ENCODE data around the gene EFNA3. TPM values are rescaled to one million over a fixed set of nuclear protein-coding genes. Genes with fewer than 3 reads are reported as not detected.
A peak's percentile ranks its signal among the peaks of the same experiment; 100 is the strongest.

EFNA3 gene
- total RNA-seq, 1 experiment from 2014 or later: 3.5 TPM

DNA sequence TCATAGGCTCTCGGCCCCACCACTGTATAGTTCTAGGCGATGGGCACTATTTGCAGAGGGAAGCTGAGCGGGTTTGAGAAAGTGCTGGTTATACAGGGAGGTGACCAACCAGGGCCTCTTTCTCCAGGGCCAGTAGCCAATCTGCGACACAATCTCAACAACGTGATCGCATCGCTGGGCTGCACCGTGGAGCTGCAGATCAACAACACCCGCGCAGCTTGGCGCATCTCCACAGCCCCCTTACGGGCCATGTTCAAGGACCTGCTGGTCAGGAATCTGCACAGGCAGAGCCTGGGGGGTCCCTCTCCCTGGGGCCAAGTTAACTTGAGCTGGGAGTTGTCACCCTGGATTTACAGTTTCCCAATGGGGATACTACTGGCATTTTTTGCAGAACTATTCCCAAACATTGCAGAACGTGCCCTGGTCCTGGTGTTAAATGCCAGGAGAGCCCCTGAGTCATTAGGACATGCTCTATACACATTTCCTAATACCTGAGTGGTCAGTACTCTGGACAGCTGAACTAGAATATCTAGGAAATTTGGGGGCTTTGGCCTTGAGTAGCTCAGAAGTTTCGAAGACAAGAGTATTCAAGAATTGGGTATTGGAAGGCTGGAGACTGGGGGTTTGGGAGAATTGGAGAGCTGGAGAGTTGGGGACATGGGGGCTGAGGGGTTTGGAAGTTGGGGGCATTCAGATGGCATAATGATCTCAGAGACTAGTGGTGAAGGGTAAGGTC is 38.1 kb upstream of the EFNA3 start:
- Histone ChIP-seq H3K27ac (no peak overlapping the region), H3K4me3 (no peak overlapping the region), H3K36me3 (no peaks in the 10 kb centered on the region), H3K9me3 (replicated peaks) (no peaks in the 10 kb centered on the region), H3K27me3 (0 out of 2 replicates have a peak, but pooled peaks cover 4% of the 10 kb centered on the region), H3K4me1 (peaks cover 6% of the 10 kb centered on the region)
- DNase-seq: no peak

DNA sequence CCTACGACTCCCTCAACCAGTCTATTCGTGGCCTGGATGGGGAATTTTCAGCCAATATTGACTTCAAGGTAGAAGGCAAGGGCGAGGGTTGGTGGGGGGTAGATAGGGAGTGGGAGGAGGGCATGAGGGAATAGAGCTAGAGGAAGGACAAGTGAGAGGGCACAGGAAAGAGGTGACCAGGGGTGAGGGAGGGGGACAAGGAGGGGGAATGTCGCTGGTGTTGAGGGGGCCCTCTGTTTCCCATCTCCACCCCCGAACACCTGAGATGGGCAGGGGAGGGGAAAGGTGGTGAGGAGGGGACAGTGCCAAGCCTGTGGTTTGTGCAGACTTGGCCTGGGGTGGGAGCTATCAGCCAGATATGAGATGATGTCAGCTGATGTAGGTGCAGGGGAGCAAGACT is 35.8 kb upstream of the EFNA3 start:
- Histone ChIP-seq H3K27ac (no peak overlapping the region), H3K9me3 (replicated peaks) (no peaks in the 10 kb centered on the region), H3K4me3 (no peak overlapping the region), H3K4me1 (peaks cover 6% of the 10 kb centered on the region), H3K27me3 (0 out of 2 replicates have a peak, but pooled peaks cover 4% of the 10 kb centered on the region), H3K36me3 (no peaks in the 10 kb centered on the region)
- DNase-seq: no peak

DNA sequence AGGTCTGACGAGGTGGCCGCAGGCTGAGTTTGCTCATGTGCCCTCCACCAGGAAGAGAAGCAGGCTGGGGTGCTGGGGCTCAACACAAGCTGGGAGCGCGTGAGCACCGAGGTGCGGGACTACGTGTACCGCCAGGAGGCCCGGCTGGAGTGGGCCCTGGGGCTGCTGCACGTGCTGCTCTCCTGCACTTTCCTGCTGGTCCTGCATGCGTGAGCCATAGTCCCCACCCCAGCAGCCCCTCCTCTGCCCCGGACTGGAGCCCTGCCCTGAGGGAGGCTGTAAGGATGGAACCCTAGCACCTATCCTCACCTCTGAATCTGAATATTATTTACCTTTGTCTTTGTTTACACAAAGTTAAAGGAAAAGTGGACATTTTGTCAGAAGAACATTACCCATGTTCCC is 35.3 kb upstream of the EFNA3 start:
- no peak for DNase-seq
- Histone ChIP-seq H3K4me1 (peaks cover 6% of the 10 kb centered on the region), H3K36me3 (no peaks in the 10 kb centered on the region), H3K27me3 (0 out of 2 replicates have a peak, but pooled peaks cover 2% of the 10 kb centered on the region), H3K4me3 (no peak overlapping the region), H3K27ac (no peak overlapping the region), H3K9me3 (replicated peaks) (no peaks in the 10 kb centered on the region)

DNA sequence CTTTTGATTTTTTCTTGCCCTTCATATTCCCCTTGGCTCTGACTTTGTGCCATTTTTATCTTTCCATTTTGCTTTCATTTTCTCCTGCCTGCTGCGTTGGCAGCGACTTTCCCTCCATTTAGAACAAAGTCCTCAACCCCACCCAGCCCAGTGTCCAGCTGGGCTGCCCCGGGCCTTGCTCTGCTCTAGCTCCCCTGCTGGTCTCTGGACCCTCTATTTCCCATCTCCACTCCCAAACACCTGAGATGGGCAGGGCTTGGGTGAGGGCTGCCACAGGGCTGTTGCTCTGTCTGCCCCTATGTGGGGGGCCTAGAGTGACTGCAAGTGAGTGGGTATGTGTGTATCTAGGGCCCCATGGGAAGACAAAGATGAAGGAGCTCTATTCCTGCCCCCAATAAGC is 34.8 kb upstream of the EFNA3 start:
- Histone ChIP-seq H3K36me3 (no peaks in the 10 kb centered on the region), H3K9me3 (replicated peaks) (no peaks in the 10 kb centered on the region), H3K4me1 (peaks cover 4% of the 10 kb centered on the region), H3K27ac (no peak overlapping the region), H3K4me3 (no peak overlapping the region), H3K27me3 (no peaks in the 10 kb centered on the region)
- no peak for DNase-seq

DNA sequence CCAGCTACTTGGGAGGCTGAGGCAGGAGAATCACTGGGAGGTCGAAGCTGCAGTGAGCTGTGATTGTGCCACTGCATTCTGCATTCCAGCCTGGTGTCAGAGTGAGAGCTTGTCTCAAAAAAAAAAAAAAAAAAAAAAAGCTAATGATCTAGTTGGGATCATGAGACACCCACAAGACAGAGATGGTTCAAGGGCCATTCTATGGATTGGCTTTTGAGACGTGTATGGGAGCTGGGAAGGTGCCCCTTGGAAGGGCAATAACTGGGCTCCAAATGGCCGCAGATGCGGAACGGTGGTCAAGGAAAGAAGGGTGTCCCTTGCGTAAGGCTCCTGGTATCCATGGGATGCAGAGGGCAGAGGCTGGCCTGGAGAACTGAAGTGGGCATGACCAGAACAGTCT is 34.3 kb upstream of the EFNA3 start:
- Histone ChIP-seq H3K27ac (no peak overlapping the region), H3K27me3 (no peaks in the 10 kb centered on the region), H3K4me3 (no peak overlapping the region), H3K4me1 (peaks cover 4% of the 10 kb centered on the region), H3K36me3 (no peaks in the 10 kb centered on the region), H3K9me3 (replicated peaks) (no peaks in the 10 kb centered on the region)
- DNase-seq: no peak

DNA sequence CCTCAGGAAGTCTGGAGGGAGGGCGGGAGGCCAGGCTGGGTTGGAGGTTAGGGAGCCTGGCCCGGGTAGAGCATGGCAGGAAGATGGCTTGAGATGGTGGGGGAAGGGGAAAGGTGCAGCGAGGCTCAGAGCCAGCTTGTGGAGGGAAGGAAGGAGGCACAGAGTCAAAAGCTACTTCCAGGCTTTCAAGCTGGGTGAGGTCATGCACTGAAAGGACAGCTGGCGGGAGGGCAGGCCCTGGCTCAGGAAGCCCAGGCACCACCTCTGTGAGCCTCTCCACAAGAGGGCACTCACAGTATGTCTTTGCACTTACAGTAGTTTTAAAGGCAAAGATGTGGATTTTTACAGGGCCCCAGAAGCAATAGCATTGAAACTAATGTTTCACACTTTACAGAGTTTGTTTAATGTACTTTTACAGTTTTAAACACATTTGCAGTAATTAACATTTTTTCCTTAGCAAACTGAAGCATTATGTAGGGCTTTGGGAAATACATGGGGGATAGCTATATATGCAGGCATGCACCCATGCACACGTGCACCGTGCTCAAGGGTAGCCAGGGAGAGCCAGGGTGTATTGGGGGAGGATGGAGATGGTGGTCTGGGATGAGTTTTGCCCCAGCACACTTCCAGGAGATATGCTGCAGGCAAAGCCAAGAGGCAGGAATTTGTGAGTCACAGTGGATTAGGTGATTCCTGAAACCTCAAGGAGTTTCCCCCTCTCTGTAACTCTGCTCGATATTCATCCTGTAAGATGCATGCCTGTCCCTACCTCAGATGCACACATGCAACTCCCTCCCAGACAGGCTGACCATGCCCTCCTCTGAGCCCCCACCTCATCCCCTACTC is 33.6 kb upstream of the EFNA3 start:
- DNase-seq: peak; percentile 85 to 86
- no peak overlapping the region for H3K27ac ChIP-seq
- no peaks in the 10 kb centered on the region for H3K9me3 ChIP-seq (replicated peaks)

DNA sequence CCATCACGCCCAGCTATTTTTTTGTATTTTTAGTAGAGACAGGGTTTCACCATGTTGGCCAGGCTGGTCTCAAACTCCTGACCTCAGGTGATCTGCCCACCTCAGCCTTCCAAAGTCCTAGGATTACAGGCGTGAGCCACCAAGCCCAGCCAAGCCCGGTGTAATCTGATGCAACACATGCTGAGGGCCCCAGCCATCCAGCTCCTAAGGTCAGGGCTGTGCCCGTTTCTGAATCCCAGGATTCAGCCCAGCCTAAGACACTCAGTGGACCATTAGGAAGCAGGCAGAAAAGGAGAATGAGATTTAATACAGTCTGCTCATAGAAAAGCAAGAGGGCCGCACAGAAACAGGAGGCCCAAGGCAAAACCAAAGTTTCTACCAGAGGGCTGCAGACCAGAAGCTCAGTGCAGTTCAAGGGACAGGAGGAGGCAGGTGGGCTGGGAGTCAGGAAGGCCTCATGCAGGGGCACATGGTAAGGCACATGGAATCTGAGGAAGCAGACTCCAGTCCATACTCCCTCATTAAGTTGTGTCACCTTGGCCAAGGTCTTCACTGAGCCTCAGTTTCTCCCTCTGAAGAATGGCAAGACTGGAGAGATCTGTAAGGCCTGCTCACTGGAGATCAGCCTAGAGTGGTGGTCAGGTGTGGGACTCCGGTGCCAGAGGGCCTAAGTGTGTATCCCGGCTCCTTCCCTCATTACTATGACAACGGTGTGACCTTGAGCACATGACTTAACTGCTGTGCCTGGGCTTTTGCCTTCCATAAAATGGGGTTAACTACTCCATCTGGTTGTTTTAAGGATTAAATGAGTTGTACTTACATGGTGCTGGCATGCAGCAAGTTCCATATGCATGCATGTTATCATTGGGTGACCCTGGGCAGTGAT is 29.9 kb upstream of the EFNA3 start:
- Histone ChIP-seq H3K9me3 (replicated peaks) (no peaks in the 10 kb centered on the region), H3K36me3 (no peaks in the 10 kb centered on the region), H3K27me3 (no peaks in the 10 kb centered on the region), H3K4me3 (no peak overlapping the region), H3K4me1 (peaks cover 14% of the 10 kb centered on the region), H3K27ac (no peak overlapping the region)
- DNase-seq: no peak

More for the DNA sequence above, 33.6 kb upstream of the EFNA3 start:
- peaks cover 9% of the 10 kb centered on the region for H3K4me1 ChIP-seq
- H3K36me3 ChIP-seq: no peaks in the 10 kb centered on the region
- no peak overlapping the region for H3K4me3 ChIP-seq
- no peaks in the 10 kb centered on the region for H3K27me3 ChIP-seq

DNA sequence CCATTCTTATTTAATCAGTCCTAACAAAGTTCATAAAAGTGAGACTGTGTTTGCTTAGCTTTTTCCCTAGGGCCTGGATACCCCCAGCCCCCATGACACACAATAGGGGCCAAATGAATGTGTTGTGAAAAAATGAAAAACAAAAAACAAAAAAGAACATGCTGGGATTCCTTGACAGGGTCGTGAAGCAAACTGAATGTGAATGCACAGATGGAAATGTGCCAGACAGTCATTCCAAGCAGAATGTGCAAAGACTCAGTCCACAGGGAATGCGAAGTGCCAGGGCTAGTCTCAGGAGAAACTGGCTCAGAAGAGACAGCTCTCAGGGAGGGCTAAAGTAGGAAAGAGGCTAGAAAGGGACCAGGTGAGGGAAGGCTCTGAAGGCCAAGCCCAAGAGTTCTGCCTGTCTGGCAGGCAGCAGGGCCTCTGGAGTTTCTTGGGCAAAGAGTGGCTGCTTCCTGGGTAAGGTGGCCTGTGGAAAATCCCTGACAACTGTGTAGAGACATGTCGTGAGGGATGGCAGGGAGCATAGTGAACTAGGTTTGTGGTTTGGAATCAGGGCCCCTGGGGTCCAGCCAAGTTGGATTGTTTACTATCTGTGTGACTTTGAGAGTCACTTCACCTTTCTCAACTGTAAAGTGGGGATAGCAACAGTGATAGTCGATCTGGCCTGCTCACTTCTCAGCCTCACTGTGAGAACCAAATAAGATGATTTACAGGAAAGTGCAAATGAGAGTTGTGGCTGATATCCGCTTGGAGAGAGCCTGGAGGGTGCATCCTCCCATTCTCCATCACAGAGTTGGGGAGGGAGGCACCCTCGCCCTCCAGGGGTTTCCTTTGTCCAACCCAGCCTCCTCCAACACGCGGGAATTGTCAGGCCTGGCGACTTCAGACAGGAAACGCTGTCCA is 28.7 kb upstream of the EFNA3 start:
- H3K4me3 ChIP-seq: peak overlapping the region; percentile 67
- no peaks in the 10 kb centered on the region for H3K9me3 ChIP-seq (replicated peaks)
- peak overlapping the region; percentile 67 for H3K27ac ChIP-seq
- H3K27me3 ChIP-seq: no peaks in the 10 kb centered on the region
- DNase-seq: no peak
- H3K36me3 ChIP-seq: no peaks in the 10 kb centered on the region
- H3K4me1 ChIP-seq: peaks cover 10% of the 10 kb centered on the region

DNA sequence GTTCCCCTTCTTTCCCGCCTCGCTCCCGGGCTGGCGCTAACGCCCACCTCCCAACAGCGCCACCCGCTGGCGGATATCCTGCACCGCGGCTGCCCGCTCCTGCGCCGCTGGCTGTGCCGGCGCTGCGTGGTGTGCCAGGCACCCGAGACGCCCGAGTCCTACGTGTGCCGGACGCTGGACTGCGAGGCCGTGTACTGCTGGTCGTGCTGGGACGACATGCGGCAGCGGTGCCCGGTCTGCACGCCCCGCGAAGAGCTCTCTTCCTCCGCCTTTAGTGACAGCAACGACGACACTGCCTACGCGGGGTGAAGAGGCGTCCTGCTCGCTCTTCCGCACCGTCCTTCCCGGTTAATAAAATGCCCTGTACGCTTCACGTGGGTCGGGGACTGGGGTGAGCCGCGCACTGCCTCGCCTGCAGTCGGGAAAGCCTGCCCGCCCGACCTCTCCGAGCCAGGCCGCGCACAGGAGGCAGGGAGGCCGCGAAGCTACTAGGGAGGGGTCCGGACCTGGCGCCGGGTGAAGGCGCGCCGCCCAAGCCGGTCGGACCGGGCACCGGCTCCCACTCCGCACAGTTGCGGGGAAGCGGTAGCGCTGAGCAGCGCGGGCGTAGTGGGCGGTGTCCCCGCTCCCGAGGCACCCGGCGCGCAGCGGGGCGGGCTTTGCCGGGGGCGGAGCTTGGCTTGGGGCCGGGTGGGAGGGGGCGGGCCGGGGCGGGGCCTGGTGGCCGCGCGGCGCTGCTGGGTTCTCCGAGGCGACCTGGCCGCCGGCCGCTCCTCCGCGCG is 27.9 kb upstream of the EFNA3 start, which contains the start of gene ADAM15:
TSS of gene ADAM15 (plus strand) at position 757 of the 782 bp plus-strand sequence. CDS start 71 bp downstream, outside the sequence.
- DNase-seq: peak; percentile 89 to 91
- H3K4me3 ChIP-seq: peak within 1 kb of the TSS; percentile 67
- no peaks in the 10 kb centered on the region for H3K27me3 ChIP-seq
- H3K36me3 ChIP-seq: no peaks in the 10 kb centered on the region
- H3K4me1 ChIP-seq: peaks cover 10% of the 10 kb centered on the region
- H3K27ac ChIP-seq: peak within 1 kb of the TSS; percentile 67
- H3K9me3 ChIP-seq (replicated peaks): no peaks in the 10 kb centered on the region

DNA sequence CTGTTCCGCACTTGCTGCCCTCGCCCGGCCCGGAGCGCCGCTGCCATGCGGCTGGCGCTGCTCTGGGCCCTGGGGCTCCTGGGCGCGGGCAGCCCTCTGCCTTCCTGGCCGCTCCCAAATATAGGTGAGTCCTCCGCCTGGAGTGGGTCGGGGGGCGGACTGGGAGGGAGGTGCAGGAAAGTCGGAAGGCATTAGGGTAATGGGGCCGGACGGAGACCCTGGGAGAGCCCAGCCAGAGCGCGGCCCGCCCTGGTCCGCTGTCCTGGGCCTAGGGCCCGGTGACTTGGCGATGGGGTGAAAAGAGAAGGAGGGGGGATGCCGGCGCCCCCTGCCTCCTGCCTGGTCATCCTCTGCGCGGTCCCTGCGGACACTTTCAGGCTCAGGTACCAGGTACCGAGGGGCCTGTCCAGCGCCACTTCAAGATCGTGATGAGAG is 27.3 kb upstream of the EFNA3 start:
- no peaks in the 10 kb centered on the region for H3K27me3 ChIP-seq
- DNase-seq: no peak
- H3K27ac ChIP-seq: no peak overlapping the region
- H3K36me3 ChIP-seq: no peaks in the 10 kb centered on the region
- H3K9me3 ChIP-seq (replicated peaks): no peaks in the 10 kb centered on the region
- H3K4me3 ChIP-seq: peak overlapping the region; percentile 67
- peaks cover 10% of the 10 kb centered on the region for H3K4me1 ChIP-seq

DNA sequence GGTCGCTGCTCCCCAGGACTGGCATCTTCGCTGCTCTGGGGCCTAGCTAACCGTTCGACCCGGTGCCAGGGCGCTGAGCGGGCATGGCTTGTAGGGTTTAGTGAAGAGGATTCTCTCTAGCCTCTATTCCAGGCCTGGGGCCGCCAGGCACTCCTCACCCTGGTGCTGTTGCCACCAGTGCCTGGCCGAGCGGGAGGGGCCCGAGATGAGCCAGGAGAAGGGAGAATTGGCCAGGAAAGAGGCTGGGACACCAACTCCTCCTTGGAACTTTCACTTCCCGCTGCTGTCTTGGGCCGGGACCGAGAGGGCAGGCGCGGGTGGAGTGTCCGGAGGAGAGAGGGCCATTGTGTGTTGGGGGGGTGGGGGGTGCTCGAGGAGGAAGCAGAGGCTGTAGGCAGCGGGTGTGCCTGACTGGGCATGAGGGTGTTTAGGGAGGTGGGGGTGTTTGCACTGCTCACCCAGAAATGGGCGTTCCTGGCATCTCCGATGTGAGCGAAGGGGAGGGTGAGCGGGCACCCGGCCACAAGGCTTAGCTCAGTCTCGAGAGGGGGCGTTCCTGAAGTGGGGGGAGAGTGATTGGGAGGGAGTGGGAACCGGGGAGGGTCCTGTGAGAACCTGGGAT is 26.7 kb upstream of the EFNA3 start:
- Histone ChIP-seq H3K4me3 (peak overlapping the region; percentile 67), H3K27me3 (no peaks in the 10 kb centered on the region), H3K36me3 (no peaks in the 10 kb centered on the region), H3K27ac (no peak overlapping the region), H3K4me1 (peaks cover 10% of the 10 kb centered on the region), H3K9me3 (replicated peaks) (no peaks in the 10 kb centered on the region)
- DNase-seq: peak; percentile 26 to 37

DNA sequence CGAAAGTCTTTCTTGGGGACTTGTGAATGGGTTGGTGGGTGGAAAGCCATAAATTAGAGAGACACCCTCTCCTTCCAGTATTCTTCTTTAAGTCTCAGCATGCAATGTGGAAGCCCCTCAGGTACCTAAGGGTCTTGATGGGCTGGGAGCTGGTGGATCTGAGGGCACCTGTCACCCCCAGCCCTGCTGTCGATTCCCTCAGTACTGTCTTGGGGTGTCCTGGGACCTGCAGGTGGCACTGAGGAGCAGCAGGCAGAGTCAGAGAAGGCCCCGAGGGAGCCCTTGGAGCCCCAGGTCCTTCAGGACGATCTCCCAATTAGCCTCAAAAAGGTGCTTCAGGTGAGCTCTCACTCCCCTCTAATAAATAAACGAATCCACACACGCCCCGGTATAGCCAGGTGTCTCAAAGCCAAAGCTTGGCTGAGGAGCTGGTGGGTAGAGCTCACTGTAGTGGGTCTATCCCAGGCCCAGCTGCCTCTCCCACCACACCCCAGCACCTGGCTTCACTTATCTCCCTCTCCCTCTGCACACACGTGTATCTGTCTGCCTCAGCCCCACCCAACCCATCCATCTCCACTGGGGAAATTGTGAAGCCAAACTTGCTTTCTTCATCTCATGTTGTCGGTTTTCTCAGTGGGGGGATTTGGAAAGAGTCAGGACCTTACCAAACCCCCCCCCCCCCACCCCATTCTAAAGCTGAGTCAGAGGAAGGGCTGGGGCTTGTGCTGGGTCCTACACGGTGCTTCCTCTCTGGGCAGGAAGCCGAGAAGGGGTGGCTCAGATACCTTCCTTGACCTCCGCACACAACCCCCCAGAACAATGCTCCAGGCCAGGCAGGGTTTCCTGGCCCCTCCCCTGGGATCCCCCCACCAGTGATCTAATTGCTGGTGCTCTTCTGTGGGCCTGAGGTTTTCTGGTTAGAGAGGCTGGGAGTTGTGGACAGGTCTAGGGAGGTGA is 25.9 kb upstream of the EFNA3 start:
- DNase-seq: no peak
- Histone ChIP-seq H3K27me3 (no peaks in the 10 kb centered on the region), H3K27ac (no peak overlapping the region), H3K4me1 (peaks cover 10% of the 10 kb centered on the region), H3K36me3 (no peaks in the 10 kb centered on the region), H3K9me3 (replicated peaks) (no peaks in the 10 kb centered on the region), H3K4me3 (peak overlapping the region; percentile 67)
